Fibroblast of peridontal ligament (primary cell): Measurements from ENCODE around the gene FBXO44.
"Not testable (repeated sequence)": the region's sequence is repeated elsewhere in the genome, so short reads cannot be mapped to it uniquely, and the experiment has no call there.

ENCODE experiments used
- DNase-seq: peaks from one replicate; pipeline ENCODE4 v3.0.0-alpha.2; 2010; ENCODE audit errors: extremely low read depth

Gene FBXO44, protein sequence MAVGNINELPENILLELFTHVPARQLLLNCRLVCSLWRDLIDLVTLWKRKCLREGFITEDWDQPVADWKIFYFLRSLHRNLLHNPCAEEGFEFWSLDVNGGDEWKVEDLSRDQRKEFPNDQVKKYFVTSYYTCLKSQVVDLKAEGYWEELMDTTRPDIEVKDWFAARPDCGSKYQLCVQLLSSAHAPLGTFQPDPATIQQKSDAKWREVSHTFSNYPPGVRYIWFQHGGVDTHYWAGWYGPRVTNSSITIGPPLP

DNA sequence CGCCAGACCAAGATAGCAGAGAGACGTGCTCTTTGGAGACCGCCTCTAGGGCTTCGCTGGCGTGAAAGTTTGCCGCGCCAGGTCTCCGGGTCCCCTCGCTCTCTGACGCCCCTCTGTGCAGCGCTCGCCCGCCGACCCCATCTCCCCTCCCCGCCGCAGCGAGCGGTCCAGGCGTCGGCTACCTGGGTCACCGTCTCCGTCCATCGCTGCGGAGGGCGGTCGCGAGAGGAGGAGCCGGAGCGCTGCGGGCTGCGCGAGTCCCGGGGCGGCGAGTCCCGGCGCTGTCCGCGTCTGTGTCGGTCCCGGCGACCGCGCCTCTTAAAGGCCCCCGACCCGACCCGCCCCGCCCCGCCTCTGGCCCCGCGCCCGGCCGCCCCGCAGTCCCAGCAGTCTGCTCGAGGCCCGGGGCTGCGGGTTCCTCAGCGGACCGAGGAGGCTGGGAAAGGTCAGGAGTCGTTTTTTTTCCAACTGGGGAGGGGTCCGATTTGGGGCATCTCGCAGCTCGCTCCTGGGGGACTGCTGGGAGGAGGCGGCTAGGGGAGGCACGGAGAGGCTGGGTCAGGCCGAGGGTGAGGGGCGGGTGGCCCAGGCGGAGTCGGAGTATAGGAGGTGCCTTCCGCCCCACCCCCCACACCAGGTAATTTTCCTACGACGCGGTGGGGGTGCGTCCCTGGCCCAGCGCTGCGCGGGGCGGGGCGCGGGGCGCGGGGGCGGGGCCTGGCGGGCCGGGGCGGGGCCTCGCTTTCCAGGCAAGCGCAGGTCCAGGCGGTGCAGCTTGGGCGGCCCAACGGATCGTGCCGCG lies at the start of gene FBXO44, which contains the start of gene FBXO2:
Gene FBXO44 (plus strand): TSS at position 741 of the 802 bp plus-strand sequence. CDS start 959 bp downstream, outside the sequence.
Gene FBXO2 (minus strand): TSS at position 293 of the 802 bp plus-strand sequence. CDS start 89 bp downstream, at position 204.
- DNase-seq: no peak

DNA sequence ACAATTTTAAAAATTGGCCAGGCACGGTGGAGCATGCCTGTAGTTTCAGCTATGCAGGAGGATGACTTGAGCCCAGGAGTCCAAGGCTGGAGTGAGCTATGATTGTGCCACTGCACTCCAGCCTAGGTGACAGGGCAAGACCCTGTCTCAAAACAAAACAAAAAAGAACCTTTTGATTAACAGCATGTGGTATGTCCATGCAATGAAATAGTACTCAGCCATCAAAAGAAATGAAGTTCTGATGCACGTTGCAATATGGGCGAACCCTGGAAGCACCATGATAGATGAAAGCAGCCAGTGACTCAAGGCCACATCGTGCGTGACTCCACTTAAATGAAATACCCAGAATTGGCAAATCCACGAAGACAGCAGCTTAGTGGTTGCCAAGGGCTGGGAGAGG lies 47.9 kb upstream of the FBXO44 start:
- DNase-seq: no peak

DNA sequence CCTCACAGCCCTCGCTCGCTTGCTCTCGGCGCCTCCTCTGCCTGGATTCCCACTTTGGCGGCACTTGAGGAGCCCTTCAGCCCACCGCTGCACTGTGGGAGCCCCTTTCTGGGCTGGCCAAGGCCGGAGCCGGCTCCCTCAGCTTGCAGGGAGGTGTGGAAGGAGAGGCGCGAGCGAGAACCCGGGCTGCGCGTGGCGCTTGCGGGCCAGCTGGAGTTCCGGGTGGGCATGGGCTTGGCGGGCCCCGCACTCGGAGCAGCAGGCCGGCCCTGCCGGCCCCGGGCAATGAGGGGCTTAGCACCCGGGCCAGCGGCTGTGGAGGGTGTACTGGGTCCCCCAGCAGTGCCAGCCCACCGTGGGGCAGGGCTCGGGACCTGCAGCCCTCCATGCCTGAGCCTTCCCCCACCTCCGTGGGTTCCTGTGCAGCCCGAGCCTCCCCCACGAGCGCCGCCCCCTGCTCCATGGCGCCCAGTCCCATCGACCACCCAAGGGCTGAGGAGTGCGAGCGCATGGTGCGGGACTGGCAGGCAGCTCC lies 46.0 kb upstream of the FBXO44 start:
- DNase-seq: not testable (repeated sequence)

DNA sequence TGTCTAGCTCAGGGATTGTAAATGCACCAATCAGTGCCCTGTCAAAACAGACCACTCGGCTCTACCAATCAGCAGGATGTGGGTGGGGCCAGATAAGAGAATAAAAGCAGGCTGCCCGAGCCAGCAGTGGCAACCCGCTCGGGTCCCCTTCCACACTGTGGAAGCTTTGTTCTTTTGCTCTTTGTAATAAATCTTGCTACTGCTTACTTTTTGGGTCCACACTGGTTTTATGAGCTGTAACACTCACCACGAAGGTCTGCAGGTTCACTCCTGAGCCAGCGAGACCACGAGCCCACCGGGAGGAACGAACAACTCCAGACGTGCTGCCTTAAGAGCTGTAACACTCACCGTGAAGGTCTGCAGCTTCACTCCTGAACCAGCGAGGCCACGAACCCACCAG lies 45.3 kb upstream of the FBXO44 start:
- DNase-seq: not testable (repeated sequence)

DNA sequence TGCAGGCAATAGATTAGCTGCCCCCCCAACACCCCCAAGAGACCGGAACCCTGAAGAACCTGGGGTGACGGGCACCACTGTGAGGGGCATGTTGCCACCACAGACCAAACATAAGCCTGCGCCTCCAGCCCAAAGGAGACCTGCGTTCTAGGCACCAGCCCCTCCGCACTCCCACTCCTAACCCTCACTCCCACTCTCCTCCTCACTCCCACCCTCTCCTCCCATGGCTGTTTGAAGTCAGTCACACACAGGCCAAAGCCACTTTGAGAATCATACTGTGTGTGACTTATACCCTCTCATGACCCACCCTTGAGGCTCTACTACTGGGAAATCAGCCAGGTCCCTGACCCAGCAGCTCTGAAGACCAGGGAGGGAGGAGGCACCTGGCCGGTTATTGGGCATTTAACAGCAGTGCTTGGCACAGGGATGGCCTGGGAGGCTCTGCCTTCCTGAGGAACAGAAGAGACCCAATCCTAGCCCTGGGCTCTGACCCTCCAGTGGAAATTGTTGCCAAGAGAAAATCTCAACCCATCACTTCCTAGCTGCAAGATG lies 44.0 kb upstream of the FBXO44 start:
- DNase-seq: no peak

DNA sequence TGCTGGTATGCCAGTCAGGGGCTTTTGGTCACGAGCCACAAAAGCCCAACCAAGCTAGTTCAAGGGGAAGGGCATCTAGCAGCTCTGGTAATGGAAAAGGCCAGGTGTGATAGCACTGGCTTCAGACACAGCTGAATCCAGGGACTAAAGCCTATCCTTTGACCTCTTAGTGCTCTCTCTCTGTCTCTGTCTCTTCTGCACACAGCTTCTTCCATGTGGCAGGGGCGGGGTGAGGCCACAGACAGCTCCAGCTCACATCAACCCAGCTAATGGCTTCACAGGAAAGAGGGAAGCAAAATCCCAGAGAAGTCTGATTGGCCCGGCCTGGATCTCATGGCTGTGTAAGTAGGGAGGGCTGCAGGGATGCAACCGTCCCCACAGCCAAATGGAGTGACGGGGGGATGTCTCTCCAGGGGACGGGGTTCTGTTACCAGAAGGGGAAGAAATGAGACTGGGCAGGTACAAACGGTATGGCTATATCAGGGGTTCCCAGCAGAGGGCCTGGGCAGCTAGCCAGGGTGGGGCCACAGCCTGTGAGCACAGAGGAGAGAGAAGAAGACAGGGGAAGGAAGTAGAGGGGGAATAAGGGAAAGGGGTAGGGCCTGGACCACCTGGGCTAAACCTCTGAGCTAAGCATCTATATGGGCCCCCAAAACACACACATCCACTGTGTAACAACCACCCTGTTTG lies 42.9 kb upstream of the FBXO44 start:
- no peak for DNase-seq

DNA sequence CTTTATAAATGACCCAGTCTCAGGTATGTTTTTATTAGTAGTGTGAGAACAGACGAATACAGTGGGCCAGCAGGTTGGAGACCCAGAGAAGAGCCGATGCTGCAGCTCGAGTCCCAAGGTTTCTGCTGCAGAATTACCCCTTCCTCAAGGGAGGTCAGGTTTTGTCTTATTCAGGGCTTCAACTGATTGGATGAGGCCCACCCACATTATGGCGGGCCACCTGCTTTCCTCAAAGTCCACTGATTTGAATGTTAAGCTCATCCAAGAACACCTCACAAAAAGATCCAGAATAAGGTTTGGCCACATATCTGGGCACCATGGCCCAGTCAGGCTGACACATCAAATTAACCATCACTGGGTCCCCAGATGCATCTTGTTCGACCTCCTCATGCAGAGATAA lies 41.3 kb upstream of the FBXO44 start:
- no peak for DNase-seq

DNA sequence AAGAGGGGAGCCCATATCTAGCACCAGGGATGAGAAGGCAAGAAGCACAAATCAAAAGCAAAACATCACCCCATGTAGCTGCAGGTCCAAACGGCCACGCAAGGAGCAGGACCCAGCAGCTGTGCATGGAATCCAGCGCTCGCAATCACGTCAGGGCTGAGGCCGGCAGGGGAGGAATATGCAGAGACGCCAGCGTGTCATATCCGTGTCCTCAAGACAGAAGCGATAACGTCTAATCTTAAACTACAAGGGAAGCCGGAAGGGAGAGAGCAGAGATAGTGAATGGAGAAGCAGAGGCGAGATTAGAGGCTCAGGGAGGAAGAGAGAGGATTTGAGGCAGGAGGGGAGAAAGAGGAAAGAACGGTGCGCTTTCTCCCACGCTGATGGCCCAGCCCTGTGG lies 39.6 kb upstream of the FBXO44 start:
- no peak for DNase-seq

DNA sequence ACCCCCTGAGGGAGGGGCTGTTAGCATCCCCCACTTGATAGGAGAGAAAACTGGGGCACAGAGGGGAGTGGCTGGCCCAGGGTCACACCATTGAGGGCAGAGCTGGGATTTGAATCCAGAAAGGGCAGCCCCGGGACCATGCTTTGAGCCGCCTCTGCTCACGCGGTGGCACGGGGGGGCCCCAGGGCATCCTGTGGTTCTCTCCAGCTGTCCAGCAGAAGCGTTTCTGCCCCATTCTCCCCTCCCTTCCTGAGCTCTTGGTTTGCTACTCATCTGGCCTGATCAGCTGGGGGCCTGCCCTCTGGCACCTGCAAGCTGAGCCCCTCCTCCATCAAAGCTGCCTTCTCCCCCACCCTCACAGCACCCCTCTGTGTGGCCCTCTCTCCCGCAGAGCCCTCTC lies 37.9 kb upstream of the FBXO44 start:
- DNase-seq: no peak

DNA sequence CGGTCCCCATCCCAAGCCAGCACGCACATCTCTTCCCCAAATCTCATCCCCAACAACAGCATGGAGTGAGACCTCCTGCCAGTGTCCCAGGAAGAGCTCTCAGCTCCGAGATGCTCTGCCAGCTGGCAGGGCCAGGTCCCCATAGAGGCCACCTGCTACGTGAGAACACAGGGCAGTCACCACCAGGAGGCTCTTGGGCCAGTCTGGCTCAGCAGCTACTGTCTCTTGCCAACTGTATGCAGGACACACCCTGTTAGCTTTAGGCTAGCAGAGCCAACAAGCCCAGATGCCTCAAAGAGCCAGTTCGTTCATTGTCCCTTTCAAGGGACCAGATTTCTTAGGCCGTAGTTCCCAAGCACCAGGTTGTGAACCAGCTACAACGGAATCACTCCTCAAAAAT lies 37.4 kb upstream of the FBXO44 start:
- DNase-seq: no peak

DNA sequence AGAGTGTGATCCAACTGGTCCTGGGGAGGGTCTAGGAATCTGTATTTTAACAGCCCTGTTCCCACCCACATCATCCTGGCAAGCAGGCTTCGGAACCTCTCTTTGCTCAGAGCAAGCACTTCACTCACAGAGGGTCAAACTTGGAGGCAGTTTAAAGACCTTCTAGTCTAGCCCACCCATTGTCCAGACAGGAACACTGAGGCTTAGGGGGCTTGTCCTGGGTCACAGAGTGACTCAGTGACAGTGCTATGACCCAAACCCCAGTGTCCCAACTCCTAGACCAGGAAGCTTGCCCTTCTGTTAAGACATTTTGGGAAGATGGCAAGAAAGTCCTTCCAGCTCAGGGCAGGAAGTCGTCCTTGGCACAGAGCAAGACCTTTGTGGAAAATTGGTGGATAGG lies 36.9 kb upstream of the FBXO44 start:
- DNase-seq: no peak

DNA sequence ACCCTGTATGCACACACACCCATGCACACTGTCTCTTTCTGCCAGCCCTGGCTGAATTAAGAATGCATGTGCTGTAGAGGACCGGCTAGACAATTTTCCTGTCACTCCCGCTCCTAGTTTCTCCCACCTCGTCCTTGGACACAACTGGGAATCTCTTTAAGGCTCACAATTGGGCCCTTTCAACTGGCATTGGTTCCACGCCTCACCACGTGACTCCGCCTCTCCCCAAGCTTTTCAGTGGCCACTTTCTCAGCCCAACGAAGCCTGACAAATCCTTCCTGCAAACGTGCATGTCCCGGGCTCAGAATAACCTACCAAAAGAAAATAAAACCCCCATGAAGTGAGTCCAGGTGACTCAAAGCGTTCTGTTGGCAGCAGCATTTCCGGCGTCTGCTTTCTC lies 34.3 kb upstream of the FBXO44 start:
- DNase-seq: no peak

DNA sequence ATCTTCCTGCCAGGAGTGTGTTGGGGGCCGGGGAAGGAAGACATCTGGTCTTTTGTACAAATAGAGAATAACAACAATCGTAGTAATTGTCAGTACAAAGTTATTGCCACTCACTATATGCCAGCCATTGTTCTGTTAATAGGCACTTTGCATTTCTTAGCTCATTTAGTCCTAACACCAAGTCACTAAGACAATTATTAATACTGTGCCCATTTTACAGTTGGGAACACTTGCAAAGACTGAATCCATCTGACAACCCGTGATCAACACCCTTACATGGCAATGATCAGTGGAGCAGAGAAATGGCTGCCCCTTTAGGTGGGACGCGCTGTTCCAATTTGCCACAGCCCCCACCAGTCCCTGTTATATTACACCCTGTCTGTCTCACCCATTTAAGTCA lies 33.8 kb upstream of the FBXO44 start:
- no peak for DNase-seq

DNA sequence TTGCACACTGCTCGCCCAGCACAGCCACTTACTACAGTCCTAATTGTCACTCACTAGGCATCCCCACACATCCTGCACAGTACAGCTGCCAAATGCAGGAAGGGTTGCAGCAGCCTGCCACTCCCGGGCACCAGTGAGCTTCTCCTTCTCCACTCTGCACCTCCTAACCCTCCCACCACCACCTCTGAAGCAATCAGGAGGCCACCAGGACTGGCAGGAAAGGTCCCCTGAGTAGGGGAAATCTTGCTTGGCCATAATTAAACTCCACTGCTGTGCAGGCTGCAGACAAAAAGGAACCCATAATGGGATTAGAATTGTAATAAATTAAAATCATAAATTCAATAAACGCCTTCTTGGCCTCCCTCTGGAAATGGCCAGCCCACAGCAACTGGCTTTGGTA lies 32.3 kb upstream of the FBXO44 start:
- DNase-seq: no peak

DNA sequence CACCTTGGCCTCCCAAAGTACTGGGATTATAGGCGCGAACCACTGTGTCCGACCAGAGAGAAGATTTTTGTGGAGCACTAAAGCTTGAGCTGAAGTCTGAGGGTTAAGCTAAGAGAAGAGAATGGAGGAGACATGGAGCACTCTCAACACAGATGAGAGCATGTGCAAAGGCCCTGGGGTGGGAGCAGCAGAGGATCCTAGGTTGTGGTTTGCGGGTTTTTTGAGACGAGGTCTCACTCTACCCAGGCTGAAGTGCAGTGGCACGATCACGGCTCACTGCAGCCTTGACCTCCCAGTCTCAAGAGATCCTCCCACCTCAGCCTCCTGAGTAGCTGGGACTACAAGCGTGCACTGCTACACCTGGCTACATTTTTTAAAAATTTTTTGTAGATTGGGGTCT lies 31.0 kb upstream of the FBXO44 start:
- DNase-seq: no peak

DNA sequence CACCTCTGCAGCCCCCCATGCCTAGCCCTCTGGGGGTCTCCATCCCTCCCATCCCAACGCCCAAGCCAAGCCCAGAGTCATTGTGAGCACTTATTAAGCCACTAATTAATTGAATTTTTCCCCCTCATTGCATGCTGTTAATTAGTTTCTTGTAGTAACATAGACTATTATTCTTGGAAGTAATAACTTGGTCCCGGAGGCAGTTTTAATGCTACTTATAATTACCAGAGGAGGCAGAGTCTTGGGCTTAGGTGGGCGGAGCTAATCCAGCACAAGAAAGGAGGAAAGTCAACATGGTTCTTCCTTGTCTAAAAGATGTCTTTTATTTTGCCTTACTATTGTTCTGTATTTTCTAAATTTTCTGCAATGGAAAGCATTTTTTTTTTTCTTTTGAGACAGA lies 28.1 kb upstream of the FBXO44 start:
- DNase-seq: no peak

DNA sequence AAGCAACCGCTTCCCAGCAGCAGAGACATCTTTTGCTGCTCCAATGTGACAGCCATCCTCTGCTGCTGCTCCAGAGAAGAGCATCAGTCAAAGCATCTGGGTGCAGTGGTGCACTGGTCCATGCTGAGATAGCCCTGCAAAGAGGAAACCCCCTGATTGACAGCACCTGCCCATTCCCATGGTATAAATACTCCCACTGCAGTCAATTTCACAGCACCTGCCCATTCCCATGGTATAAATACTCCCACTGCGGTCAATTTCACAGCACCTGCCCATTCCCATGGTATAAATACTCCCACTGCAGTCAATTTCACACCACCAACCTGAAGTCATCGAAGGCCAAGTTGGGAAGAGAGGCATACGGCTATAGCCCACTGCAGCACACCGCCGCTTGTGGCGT lies 25.9 kb upstream of the FBXO44 start:
- DNase-seq: no peak

DNA sequence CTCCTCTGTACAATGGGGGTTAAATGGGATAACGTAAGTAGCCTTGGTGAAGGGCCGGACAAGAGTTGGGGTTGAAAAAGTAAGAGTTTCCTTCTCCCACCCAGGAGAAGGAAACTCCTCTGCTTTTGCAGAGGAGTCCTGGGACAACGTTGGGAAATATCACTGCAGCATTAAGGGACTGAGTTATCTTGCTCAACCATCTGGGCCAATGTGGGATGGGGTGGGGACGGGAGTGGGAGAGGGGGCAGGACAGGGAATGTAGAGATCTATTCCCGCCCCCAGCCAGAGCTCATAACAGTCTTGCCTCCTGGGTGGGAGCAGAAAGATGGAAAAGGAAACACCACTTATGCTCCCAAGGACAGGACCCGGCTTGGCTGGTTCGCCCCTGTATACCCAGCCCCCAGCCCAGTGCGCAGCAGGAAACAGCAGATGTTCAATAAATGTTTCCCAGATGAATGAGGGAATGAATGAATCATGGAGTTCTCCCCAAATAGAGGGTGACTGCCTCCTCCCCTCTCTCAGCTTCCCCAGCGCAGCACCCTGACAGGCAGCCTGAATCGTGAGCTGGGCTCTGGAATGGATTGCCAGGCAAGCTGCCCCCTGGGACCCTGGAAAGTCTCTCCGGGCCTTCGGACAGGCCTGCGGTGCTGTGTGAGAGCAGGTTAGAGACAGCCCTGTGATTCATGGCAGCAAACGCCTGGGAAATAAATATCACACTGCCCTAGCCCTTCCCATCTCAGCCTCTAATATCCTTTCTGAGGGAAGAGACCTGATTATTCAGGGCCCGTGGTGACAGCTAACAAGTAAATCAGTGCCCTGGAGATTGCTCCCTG lies 25.3 kb upstream of the FBXO44 start:
- DNase-seq: no peak

DNA sequence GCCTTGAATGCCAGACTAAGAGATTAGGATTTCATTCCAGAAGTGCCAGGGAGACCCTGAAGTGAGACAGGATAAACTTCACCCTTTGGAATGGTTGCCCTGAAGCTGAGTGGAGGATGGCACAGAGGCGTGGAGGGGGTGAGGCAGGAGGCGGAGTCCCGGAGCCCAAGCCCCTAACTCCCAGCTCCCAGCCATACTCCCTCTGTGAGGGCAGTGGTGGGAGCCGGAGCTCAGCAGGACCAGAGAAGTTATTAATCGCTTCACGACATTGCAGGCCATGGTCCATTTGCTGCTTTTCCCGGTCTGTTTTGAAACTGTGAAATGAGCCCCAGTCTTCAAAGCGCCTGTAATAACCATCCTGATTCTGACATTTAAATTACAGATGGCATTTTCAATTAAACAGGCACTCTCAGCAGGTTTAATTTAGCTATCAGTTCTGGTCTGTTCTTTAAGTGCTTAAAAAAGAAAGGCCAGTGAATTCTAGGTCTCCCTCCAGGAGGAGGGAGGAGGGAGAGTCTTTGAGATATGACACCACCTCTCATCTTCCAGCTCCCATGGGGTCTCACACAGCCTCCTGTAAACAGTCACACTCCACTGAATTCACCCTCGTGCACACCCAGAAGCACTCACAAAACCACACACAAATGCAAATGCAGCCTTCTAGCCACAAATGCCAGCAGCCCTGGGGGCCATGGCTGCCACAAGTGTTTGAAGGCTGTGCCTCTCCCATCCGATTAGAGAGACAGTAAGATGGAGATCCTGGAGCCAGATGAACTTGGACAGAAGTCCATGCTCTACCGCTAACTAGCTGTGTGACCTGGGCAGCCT lies 20.1 kb upstream of the FBXO44 start:
- no peak for DNase-seq

DNA sequence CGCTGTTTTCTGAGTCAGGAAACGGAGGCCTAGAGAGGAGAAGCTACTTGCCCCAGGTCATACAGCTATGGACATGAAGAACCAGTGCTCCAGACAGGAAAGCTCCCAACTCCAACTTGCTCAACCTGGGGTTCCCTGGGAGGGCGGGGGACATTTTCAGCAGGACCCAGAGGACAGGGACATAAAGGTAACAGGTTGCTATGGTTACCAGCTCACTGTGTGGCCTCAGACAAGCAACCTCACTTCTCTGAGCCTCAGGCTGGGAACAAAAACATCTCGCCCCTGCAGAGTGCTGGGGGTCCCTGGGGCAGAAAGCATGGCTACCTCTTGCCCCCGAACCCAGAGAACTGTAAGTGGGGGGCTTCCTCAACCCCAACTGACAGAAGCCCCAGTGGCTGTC lies 16.6 kb upstream of the FBXO44 start:
- no peak for DNase-seq
